H1 (cell line): ENCODE results near the gene PRKAG3. TPM values are rescaled to one million over a fixed set of nuclear protein-coding genes. Genes with fewer than 3 reads are reported as not detected.

ENCODE experiments used
- EGR1 ChIP-seq: IDR thresholded peaks from 2 replicates; pipeline ENCODE4 v1.6.1; 2011; ENCODE audit warnings: low read depth, low read length, borderline replicate concordance
- GTF2F1 ChIP-seq: IDR thresholded peaks from 2 replicates; pipeline ENCODE4 v1.6.1; 2012; ENCODE audit warnings: low read depth, low read length, improper control_type of control experiment, borderline replicate concordance
- HDAC6 ChIP-seq: IDR thresholded peaks from one replicate; pipeline ENCODE4 v1.7.1; 2012; ENCODE audit warnings: low read depth, mild to moderate bottlenecking, inconsistent platforms, low read length, moderate library complexity
- KDM5A ChIP-seq: fragments of 200-600 bp; IDR thresholded peaks from 2 replicates; pipeline ENCODE4 v1.7.1; 2012; ENCODE audit warnings: mild to moderate bottlenecking, low read length, inconsistent platforms, mixed read lengths
- POU5F1 ChIP-seq: IDR thresholded peaks from 2 replicates; pipeline ENCODE4 v1.6.1; 2011; ENCODE audit warnings: low read depth, mild to moderate bottlenecking, low read length, moderate library complexity
- TAF1 ChIP-seq: IDR thresholded peaks from 2 replicates; pipeline ENCODE4 v1.6.1; 2011; ENCODE audit warnings: mild to moderate bottlenecking, low read depth, low read length
- TBP ChIP-seq: IDR thresholded peaks from 2 replicates; pipeline ENCODE4 v1.6.1; 2011; ENCODE audit warnings: low read depth, low read length, improper control_type of control experiment
- polyA plus RNA-seq, 7 experiments: library from polyadenylated mRNA; depleted of rRNA in 3 of 7; stranded (reverse) in 5 of 7; unstranded in 2 of 7; fragments of >200 nt in 5 of 7; fragments of 200-250 nt in 2 of 7; gene quantifications; 1 replicate in 5 of 7; 2 replicates in 1 of 7; 4 replicates in 1 of 7; pipeline versions ENCODE4 v1.2.1 to v1.2.3, GENCODE V29; 2011 to 2013; ENCODE audit warnings: missing spikeins in 2 of 7, mixed read lengths in 2 of 7
- total RNA-seq: library from RNA; stranded (reverse); fragmentation: NEBNext Ultra II Directional; extraction: Animal tissue kit (Norgen Biotek cat#: 25700); gene quantifications from 2 replicates; pipeline ENCODE4 v1.2.1, GENCODE V29; 2021
- TF ChIP-seq, protein P1 (sequence below): fragments of 300-600 bp; sonication (generic); IDR thresholded peaks from 2 replicates; pipeline ENCODE4 v1.7.1; 2012; ENCODE audit warnings: low read length, moderate library complexity, mild to moderate bottlenecking, inconsistent platforms; ENCODE audit not compliant: insufficient replicate concordance

The PRKAG3 gene
- total and polyA plus RNA-seq, 2 of the 8 experiments (the other 6 are each of a cell fraction or from before 2014, with no cell fraction given): not detected

DNA sequence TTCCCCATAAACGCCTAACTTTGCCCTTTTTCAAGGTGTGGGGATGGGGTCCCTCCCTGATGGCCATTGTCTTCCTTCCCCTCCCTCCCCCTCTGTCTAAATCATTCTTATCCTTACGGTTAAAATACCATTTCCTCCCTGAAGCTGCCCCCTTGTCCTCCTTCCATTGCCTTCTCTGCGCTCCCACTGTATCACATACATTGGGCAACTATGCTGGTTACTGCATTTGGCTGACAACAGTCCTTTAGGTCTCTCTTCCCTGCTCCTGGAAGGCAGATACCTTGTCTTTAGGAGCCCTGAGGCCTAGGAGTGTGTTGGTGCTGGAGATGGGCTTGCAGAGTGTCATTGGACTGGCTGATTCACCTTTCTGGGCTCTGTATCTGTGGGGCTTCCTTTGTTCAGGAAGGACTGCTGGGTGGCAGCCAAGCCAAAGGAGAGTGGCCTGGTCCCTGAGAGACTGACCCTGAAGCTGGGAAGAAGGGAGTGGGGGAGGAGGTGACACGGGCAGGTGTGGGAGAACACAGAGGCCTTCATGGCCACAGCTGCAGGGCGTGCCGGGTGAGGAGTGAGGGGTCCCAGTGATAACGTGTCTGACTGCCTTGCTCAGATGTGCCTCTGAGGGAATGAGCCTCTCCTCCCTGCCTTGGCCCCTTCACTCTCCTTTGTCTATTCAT lies 30.2 kb upstream of the PRKAG3 start (continued):
- TF ChIP-seq GTF2F1 (no peak), KDM5A (no peak), HDAC6 (no peak), TAF1 (no peak), TBP (no peak), POU5F1 (no peak), EGR1 (no peak)
- TF ChIP-seq, protein P1, sequence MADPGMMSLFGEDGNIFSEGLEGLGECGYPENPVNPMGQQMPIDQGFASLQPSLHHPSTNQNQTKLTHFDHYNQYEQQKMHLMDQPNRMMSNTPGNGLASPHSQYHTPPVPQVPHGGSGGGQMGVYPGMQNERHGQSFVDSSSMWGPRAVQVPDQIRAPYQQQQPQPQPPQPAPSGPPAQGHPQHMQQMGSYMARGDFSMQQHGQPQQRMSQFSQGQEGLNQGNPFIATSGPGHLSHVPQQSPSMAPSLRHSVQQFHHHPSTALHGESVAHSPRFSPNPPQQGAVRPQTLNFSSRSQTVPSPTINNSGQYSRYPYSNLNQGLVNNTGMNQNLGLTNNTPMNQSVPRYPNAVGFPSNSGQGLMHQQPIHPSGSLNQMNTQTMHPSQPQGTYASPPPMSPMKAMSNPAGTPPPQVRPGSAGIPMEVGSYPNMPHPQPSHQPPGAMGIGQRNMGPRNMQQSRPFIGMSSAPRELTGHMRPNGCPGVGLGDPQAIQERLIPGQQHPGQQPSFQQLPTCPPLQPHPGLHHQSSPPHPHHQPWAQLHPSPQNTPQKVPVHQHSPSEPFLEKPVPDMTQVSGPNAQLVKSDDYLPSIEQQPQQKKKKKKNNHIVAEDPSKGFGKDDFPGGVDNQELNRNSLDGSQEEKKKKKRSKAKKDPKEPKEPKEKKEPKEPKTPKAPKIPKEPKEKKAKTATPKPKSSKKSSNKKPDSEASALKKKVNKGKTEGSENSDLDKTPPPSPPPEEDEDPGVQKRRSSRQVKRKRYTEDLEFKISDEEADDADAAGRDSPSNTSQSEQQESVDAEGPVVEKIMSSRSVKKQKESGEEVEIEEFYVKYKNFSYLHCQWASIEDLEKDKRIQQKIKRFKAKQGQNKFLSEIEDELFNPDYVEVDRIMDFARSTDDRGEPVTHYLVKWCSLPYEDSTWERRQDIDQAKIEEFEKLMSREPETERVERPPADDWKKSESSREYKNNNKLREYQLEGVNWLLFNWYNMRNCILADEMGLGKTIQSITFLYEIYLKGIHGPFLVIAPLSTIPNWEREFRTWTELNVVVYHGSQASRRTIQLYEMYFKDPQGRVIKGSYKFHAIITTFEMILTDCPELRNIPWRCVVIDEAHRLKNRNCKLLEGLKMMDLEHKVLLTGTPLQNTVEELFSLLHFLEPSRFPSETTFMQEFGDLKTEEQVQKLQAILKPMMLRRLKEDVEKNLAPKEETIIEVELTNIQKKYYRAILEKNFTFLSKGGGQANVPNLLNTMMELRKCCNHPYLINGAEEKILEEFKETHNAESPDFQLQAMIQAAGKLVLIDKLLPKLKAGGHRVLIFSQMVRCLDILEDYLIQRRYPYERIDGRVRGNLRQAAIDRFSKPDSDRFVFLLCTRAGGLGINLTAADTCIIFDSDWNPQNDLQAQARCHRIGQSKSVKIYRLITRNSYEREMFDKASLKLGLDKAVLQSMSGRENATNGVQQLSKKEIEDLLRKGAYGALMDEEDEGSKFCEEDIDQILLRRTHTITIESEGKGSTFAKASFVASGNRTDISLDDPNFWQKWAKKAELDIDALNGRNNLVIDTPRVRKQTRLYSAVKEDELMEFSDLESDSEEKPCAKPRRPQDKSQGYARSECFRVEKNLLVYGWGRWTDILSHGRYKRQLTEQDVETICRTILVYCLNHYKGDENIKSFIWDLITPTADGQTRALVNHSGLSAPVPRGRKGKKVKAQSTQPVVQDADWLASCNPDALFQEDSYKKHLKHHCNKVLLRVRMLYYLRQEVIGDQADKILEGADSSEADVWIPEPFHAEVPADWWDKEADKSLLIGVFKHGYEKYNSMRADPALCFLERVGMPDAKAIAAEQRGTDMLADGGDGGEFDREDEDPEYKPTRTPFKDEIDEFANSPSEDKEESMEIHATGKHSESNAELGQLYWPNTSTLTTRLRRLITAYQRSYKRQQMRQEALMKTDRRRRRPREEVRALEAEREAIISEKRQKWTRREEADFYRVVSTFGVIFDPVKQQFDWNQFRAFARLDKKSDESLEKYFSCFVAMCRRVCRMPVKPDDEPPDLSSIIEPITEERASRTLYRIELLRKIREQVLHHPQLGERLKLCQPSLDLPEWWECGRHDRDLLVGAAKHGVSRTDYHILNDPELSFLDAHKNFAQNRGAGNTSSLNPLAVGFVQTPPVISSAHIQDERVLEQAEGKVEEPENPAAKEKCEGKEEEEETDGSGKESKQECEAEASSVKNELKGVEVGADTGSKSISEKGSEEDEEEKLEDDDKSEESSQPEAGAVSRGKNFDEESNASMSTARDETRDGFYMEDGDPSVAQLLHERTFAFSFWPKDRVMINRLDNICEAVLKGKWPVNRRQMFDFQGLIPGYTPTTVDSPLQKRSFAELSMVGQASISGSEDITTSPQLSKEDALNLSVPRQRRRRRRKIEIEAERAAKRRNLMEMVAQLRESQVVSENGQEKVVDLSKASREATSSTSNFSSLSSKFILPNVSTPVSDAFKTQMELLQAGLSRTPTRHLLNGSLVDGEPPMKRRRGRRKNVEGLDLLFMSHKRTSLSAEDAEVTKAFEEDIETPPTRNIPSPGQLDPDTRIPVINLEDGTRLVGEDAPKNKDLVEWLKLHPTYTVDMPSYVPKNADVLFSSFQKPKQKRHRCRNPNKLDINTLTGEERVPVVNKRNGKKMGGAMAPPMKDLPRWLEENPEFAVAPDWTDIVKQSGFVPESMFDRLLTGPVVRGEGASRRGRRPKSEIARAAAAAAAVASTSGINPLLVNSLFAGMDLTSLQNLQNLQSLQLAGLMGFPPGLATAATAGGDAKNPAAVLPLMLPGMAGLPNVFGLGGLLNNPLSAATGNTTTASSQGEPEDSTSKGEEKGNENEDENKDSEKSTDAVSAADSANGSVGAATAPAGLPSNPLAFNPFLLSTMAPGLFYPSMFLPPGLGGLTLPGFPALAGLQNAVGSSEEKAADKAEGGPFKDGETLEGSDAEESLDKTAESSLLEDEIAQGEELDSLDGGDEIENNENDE: no peak
